Daoy (cell line): ENCODE data around the gene UBE2V1. TPM values are rescaled to one million over a fixed set of nuclear protein-coding genes. Genes with fewer than 3 reads are reported as not detected.
"Not testable (repeated sequence)": the region's sequence is repeated elsewhere in the genome, so short reads cannot be mapped to it uniquely, and the experiment has no call there.

ENCODE experiments used
- DNase-seq: peaks from one replicate; pipeline ENCODE4 v3.0.0-alpha.2; 2015; ENCODE audit warnings: low read depth
- total RNA-seq: library from RNA; depleted of rRNA; stranded (reverse); fragments of >200 nt; shearing (Covaris generic); gene quantifications from 2 replicates; pipeline ENCODE4 v1.2.3, GENCODE V29; 2014; rRNA removed

UBE2V1 gene
- 31.9 and 35.8 TPM in 2 replicates for total RNA-seq

GRCh38 chr20:50112512-50113419 is at the start of gene UBE2V1:
Gene UBE2V1, minus strand, starts transcription at chr20:50113150. Its CDS starts 22 bp downstream, at chr20:50113128.
- peak; percentile 92 for DNase-seq

- DNase-seq = not testable (repeated sequence)
Measured at GRCh38 chr20:50161494-50161893, 48.5 kb upstream of the UBE2V1 start.

GRCh38 chr20:50153500-50154377 is 40.8 kb upstream of the UBE2V1 start, which contains the start of gene PEDS1:
Gene PEDS1, minus strand, starts transcription at chr20:50153723. Its CDS starts 86 bp downstream, at chr20:50153637.
- peak; percentile 95 for DNase-seq

- DNase-seq = no peak
Measured at GRCh38 chr20:50153153-50153499, 40.2 kb upstream of the UBE2V1 start.

GRCh38 chr20:50152394-50153152 is 39.6 kb upstream of the UBE2V1 start:
- no peak for DNase-seq

GRCh38 chr20:50151034-50151743 is 38.2 kb upstream of the UBE2V1 start:
- DNase-seq = no peak

- no peak for DNase-seq
Measured at GRCh38 chr20:50149481-50150254, 36.7 kb upstream of the UBE2V1 start.

- peak; percentile 66 for DNase-seq
Measured at GRCh38 chr20:50146732-50147662, 34.0 kb upstream of the UBE2V1 start.

GRCh38 chr20:50146214-50146613 is 33.3 kb upstream of the UBE2V1 start:
- DNase-seq = no peak

- no peak for DNase-seq
Measured at GRCh38 chr20:50145566-50145965, 32.6 kb upstream of the UBE2V1 start.

GRCh38 chr20:50144362-50144761 is 31.4 kb upstream of the UBE2V1 start:
- peak; percentile 82 for DNase-seq

GRCh38 chr20:50142812-50143211 is 29.9 kb upstream of the UBE2V1 start:
- DNase-seq = no peak

- DNase-seq = no peak
Measured at GRCh38 chr20:50141811-50142561, 29.0 kb upstream of the UBE2V1 start.

GRCh38 chr20:50141018-50141675 is 28.2 kb upstream of the UBE2V1 start:
- DNase-seq = no peak

- DNase-seq = no peak
Measured at GRCh38 chr20:50140339-50140859, 27.4 kb upstream of the UBE2V1 start.

GRCh38 chr20:50138479-50139393 is 25.8 kb upstream of the UBE2V1 start:
- no peak for DNase-seq

- DNase-seq = no peak
Measured at GRCh38 chr20:50138120-50138478, 25.1 kb upstream of the UBE2V1 start.
